GM19239 (cell line): ENCODE data around the gene GUCA1A.

Experiments used
- DNase-seq: peaks from one replicate; pipeline ENCODE4 v3.0.0; 2011; ENCODE audit warnings: low spot score; ENCODE audit not compliant: insufficient read length
- FAIRE-seq: peaks from 2 replicates; lab custom pipeline; 2011; peaks lifted over from hg19 to GRCh38; lab: Jason Lieb, UNC

GUCA1A gene

GRCh38 chr6:42228305-42228704 is 55.1 kb downstream of the GUCA1A start:
- FAIRE-seq (no peak), DNase-seq (no peak)
